Astrocyte of the spinal cord (primary cell): ENCODE data around the gene MAN1A2.

Experiments used
- DNase-seq: peaks from one replicate; pipeline ENCODE4 v3.0.0; 2011; ENCODE audit warnings: low read depth, low spot score
- H3K4me3 ChIP-seq: 2 replicates; pipeline ENCODE4 v1.5.1; 2011; ENCODE audit warnings: low read depth, mild to moderate bottlenecking, low read length, moderate library complexity
- in situ Hi-C: cut with HindIII; loops from 2 replicates; pipeline ENCODE4 v1.10.0; 2017; ENCODE audit warnings: low sequenced_read_pairs
- TF ChIP-seq, protein P1 (sequence below): IDR thresholded peaks from 2 replicates; pipeline ENCODE4 v1.5.1; 2012; ENCODE audit warnings: low read depth, mild to moderate bottlenecking, low read length, inconsistent platforms

Gene MAN1A2

DNA sequence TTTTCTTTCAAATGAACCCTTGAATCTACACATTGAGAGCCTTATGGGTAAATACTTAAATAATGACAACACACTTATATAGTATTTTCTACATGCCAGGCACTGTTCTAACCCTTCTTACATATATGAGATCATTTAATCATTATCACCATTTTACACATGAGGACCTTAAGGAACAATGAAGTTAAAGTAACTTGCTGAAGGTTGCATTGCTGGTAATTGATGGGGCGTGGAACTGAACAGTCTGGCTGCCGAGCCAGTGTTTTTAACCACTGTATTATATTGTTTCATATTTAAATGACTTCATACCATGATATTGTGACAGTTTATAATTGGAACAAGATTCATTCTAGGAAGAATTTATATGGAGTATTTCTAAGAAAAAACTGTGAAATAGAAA, 126.7 kb downstream of the MAN1A2 start:
- DNase-seq, result no peak
- H3K4me3 ChIP-seq, result no peak overlapping the region
- TF ChIP-seq, protein P1, sequence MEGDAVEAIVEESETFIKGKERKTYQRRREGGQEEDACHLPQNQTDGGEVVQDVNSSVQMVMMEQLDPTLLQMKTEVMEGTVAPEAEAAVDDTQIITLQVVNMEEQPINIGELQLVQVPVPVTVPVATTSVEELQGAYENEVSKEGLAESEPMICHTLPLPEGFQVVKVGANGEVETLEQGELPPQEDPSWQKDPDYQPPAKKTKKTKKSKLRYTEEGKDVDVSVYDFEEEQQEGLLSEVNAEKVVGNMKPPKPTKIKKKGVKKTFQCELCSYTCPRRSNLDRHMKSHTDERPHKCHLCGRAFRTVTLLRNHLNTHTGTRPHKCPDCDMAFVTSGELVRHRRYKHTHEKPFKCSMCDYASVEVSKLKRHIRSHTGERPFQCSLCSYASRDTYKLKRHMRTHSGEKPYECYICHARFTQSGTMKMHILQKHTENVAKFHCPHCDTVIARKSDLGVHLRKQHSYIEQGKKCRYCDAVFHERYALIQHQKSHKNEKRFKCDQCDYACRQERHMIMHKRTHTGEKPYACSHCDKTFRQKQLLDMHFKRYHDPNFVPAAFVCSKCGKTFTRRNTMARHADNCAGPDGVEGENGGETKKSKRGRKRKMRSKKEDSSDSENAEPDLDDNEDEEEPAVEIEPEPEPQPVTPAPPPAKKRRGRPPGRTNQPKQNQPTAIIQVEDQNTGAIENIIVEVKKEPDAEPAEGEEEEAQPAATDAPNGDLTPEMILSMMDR, result no peak
- in situ Hi-C loops, result no loop called here

DNA sequence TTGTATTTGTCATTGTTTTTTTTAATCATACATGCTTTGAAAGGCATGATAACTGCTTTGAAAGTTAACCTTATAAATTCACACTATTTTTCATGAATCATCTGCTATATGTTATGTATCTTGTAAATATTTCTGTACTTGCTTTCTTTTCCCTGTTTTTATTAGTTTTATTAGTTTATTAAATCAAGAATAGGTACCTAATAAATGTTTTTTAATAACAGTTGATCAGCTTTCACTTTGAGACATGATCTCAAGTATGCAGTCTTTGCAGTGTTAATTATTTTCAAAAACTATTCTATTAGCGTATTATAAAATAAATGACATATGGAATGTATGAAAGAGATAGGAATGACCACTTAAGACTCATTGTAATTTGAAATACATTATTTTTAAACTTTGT, 127.8 kb downstream of the MAN1A2 start:
- no peak overlapping the region for H3K4me3 ChIP-seq
- in situ Hi-C loops, result no loop called here
- TF ChIP-seq, protein P1, result no peak
- DNase-seq, result no peak

DNA sequence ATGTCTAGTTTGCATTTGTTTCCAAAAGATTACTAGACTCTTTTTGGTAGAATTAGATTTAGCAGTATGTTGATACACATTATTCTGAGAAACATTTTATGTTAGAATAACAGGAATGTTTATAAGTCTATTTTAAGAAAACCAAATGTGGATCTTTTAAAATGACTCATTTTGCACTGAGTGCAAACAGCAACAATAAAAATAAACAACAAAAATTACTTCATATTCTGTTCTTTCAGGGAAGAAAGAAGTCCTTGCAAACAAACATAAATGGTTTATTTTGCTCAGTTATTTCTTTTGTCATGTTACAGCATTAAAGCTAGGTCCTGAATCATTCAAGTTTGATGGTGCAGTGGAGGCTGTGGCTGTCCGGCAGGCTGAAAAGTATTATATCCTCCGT, 131.8 kb downstream of the MAN1A2 start:
- DNase-seq, result no peak
- no peak overlapping the region for H3K4me3 ChIP-seq
- in situ Hi-C loops, result no loop called here
- TF ChIP-seq, protein P1, result no peak

DNA sequence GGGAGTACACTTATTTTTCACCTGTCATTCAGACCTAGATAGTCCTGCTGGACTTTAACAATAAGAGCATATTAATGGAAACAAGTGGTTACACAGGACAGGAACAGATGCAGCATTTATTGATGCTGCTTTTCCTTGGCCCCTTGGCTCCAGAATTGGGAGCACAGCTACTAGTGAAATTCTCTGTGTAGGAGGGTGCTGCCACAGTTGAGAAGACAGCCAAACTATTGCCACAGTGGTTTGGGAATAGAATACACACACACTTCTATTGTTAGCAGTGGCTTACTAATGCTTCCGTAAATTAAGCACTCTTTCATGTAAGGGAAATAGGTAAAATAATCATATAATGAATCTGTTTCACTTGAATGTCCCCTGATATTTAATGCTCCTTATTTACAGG, 133.3 kb downstream of the MAN1A2 start:
- TF ChIP-seq, protein P1, result no peak
- H3K4me3 ChIP-seq, result no peak overlapping the region
- in situ Hi-C loops, result no loop called here
- no peak for DNase-seq

DNA sequence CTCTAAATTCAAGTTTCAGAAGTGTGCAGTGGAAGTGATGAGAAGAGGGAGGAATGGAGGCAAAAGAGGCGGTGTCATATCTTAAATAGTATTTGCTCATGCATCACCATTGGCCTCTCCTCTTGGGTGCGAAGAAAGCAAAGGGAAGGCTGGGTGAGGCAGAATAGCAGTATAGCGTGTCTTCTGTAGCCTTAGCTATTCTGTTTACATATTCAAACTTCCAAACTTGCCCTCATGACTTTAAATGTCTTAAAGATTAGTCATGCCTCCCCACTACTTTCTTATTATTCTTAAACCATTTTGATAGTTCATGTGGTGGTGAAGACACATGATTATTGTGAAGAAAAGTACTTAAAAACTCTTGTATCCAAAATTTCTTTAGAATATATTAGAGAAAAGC, 134.0 kb downstream of the MAN1A2 start:
- peak; percentile 70 for DNase-seq
- in situ Hi-C loops, result no loop called here
- no peak overlapping the region for H3K4me3 ChIP-seq
- TF ChIP-seq, protein P1, result no peak

DNA sequence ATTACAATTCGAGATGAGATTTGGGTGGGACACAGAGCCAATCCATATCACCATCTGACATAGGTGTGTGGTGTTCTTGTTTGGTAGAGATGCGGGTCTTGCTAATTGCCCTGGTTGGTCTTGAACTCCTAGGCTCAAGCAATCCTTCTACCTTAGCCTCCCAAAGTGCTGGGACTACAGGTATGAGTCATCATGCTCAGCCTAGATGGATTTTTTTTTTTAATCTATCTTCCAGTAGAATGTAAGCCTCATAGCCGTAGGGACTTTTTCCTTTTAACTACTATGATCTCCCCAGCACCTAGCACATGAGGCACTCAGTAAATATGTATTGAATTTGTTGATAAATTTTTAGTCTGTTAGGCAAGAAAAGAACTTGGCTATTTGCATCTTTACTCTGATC, 144.0 kb downstream of the MAN1A2 start:
- no peak for DNase-seq
- no peak overlapping the region for H3K4me3 ChIP-seq
- TF ChIP-seq, protein P1, result no peak
- in situ Hi-C loops, result no loop called here

- no peak overlapping the region for H3K4me3 ChIP-seq
- peak; percentile 35 for DNase-seq
- in situ Hi-C loops, result no loop called here
- TF ChIP-seq, protein P1, result peak; percentile 57
Measured at GRCh38 chr1:117512728-117513321, 145.6 kb downstream of the MAN1A2 start.
